ENCODE results near the gene SIRT3.

- TF ChIP-seq CTCF (IDR thresholded peaks at IDR 0.05): no peak
- no peak for TF ChIP-seq POLR2A (IDR thresholded peaks at IDR 0.05)
These were observed 47.4 kb upstream of the SIRT3 start for GRCh38 chr11:283405-284104.

Data from esophagus squamous epithelium (tissue), 4 donors.